Measurements from ENCODE around the gene MAN1C1.

MAN1C1 gene

GRCh38 chr1:25703041-25703440 is 86.5 kb downstream of the MAN1C1 start:
- H3K27ac ChIP-seq (ENCODE audit: low read depth, low read length) = no peak overlapping the region
- no peaks in the 10 kb centered on the region for H3K9me3 ChIP-seq (ENCODE audit: control insufficient read depth, insufficient read depth, low read depth, low read length)
- peaks cover 62% of the 10 kb centered on the region for H3K4me1 ChIP-seq (ENCODE audit: control insufficient read depth, insufficient read depth, low read length)
- H3K9ac ChIP-seq (ENCODE audit: low read length) = no peak overlapping the region
- H3K36me3 ChIP-seq (ENCODE audit: control insufficient read depth, insufficient read depth, low read length) = no peaks in the 10 kb centered on the region
- no peaks in the 10 kb centered on the region for H3K27me3 ChIP-seq (ENCODE audit: control insufficient read depth, insufficient read depth, low read length)
- H3K4me3 ChIP-seq (ENCODE audit: low read depth, low read length) = no peak overlapping the region

GRCh38 chr1:25703671-25704266 is 87.2 kb downstream of the MAN1C1 start:
- H3K9ac ChIP-seq (ENCODE audit: low read length) = no peak overlapping the region
- H3K27ac ChIP-seq (ENCODE audit: low read depth, low read length) = no peak overlapping the region
- H3K9me3 ChIP-seq (ENCODE audit: control insufficient read depth, insufficient read depth, low read depth, low read length) = no peaks in the 10 kb centered on the region
- no peak overlapping the region for H3K4me3 ChIP-seq (ENCODE audit: low read depth, low read length)
- H3K27me3 ChIP-seq (ENCODE audit: control insufficient read depth, insufficient read depth, low read length) = no peaks in the 10 kb centered on the region
- peaks cover 68% of the 10 kb centered on the region for H3K4me1 ChIP-seq (ENCODE audit: control insufficient read depth, insufficient read depth, low read length)
- H3K36me3 ChIP-seq (ENCODE audit: control insufficient read depth, insufficient read depth, low read length) = no peaks in the 10 kb centered on the region

- no peaks in the 10 kb centered on the region for H3K36me3 ChIP-seq (ENCODE audit: control insufficient read depth, insufficient read depth, low read length)
- H3K9ac ChIP-seq (ENCODE audit: low read length) = no peak overlapping the region
- H3K4me1 ChIP-seq (ENCODE audit: control insufficient read depth, insufficient read depth, low read length) = peaks cover 72% of the 10 kb centered on the region
- H3K27ac ChIP-seq (ENCODE audit: low read depth, low read length) = no peak overlapping the region
- no peaks in the 10 kb centered on the region for H3K27me3 ChIP-seq (ENCODE audit: control insufficient read depth, insufficient read depth, low read length)
- H3K9me3 ChIP-seq (ENCODE audit: control insufficient read depth, insufficient read depth, low read depth, low read length) = no peaks in the 10 kb centered on the region
- no peak overlapping the region for H3K4me3 ChIP-seq (ENCODE audit: low read depth, low read length)
These were observed 87.7 kb downstream of the MAN1C1 start for GRCh38 chr1:25704267-25704691.

GRCh38 chr1:25705699-25706098 is 89.1 kb downstream of the MAN1C1 start:
- H3K4me1 ChIP-seq (ENCODE audit: control insufficient read depth, insufficient read depth, low read length) = peaks cover 60% of the 10 kb centered on the region
- no peaks in the 10 kb centered on the region for H3K27me3 ChIP-seq (ENCODE audit: control insufficient read depth, insufficient read depth, low read length)
- no peak overlapping the region for H3K9ac ChIP-seq (ENCODE audit: low read length)
- H3K36me3 ChIP-seq (ENCODE audit: control insufficient read depth, insufficient read depth, low read length) = no peaks in the 10 kb centered on the region
- H3K27ac ChIP-seq (ENCODE audit: low read depth, low read length) = no peak overlapping the region
- H3K9me3 ChIP-seq (ENCODE audit: control insufficient read depth, insufficient read depth, low read depth, low read length) = no peaks in the 10 kb centered on the region
- no peak overlapping the region for H3K4me3 ChIP-seq (ENCODE audit: low read depth, low read length)

- Histone ChIP-seq H3K27me3 (ENCODE audit: control insufficient read depth, insufficient read depth, low read length) (no peaks in the 10 kb centered on the region), H3K4me1 (ENCODE audit: control insufficient read depth, insufficient read depth, low read length) (peaks cover 62% of the 10 kb centered on the region), H3K9ac (ENCODE audit: low read length) (peak overlapping the region; percentile 8), H3K4me3 (ENCODE audit: low read depth, low read length) (no peak overlapping the region), H3K36me3 (ENCODE audit: control insufficient read depth, insufficient read depth, low read length) (no peaks in the 10 kb centered on the region), H3K27ac (ENCODE audit: low read depth, low read length) (peak overlapping the region; percentile 37), H3K9me3 (ENCODE audit: control insufficient read depth, insufficient read depth, low read depth, low read length) (no peaks in the 10 kb centered on the region)
These were observed 89.8 kb downstream of the MAN1C1 start for GRCh38 chr1:25706146-25707089.

GRCh38 chr1:25707280-25708016 is 90.9 kb downstream of the MAN1C1 start:
- peak overlapping the region; percentile 82 for H3K27ac ChIP-seq (ENCODE audit: low read depth, low read length)
- H3K36me3 ChIP-seq (ENCODE audit: control insufficient read depth, insufficient read depth, low read length) = no peaks in the 10 kb centered on the region
- H3K4me3 ChIP-seq (ENCODE audit: low read depth, low read length) = peak overlapping the region; percentile 24; the same call in 1 of the 2 replicates
- no peaks in the 10 kb centered on the region for H3K27me3 ChIP-seq (ENCODE audit: control insufficient read depth, insufficient read depth, low read length)
- H3K9ac ChIP-seq (ENCODE audit: low read length) = peak overlapping the region; percentile 37
- no peaks in the 10 kb centered on the region for H3K9me3 ChIP-seq (ENCODE audit: control insufficient read depth, insufficient read depth, low read depth, low read length)
- peaks cover 61% of the 10 kb centered on the region for H3K4me1 ChIP-seq (ENCODE audit: control insufficient read depth, insufficient read depth, low read length)

- Histone ChIP-seq H3K9me3 (ENCODE audit: control insufficient read depth, insufficient read depth, low read depth, low read length) (no peaks in the 10 kb centered on the region), H3K9ac (ENCODE audit: low read length) (no peak overlapping the region), H3K36me3 (ENCODE audit: control insufficient read depth, insufficient read depth, low read length) (no peaks in the 10 kb centered on the region), H3K4me1 (ENCODE audit: control insufficient read depth, insufficient read depth, low read length) (peaks cover 46% of the 10 kb centered on the region), H3K27me3 (ENCODE audit: control insufficient read depth, insufficient read depth, low read length) (no peaks in the 10 kb centered on the region), H3K27ac (ENCODE audit: low read depth, low read length) (no peak overlapping the region), H3K4me3 (ENCODE audit: low read depth, low read length) (no peak overlapping the region)
These were observed 94.2 kb downstream of the MAN1C1 start for GRCh38 chr1:25710583-25711347.

- H3K9ac ChIP-seq (ENCODE audit: low read length) = no peak overlapping the region
- H3K4me3 ChIP-seq (ENCODE audit: low read depth, low read length) = no peak overlapping the region
These were observed 95.1 kb downstream of the MAN1C1 start for GRCh38 chr1:25711555-25712298.

GRCh38 chr1:25712299-25712970 is 95.8 kb downstream of the MAN1C1 start:
- no peak overlapping the region for H3K4me3 ChIP-seq (ENCODE audit: low read depth, low read length)
- H3K36me3 ChIP-seq (ENCODE audit: control insufficient read depth, insufficient read depth, low read length) = no peaks in the 10 kb centered on the region
- no peak overlapping the region for H3K27ac ChIP-seq (ENCODE audit: low read depth, low read length)
- H3K9ac ChIP-seq (ENCODE audit: low read length) = no peak overlapping the region
- H3K9me3 ChIP-seq (ENCODE audit: control insufficient read depth, insufficient read depth, low read depth, low read length) = no peaks in the 10 kb centered on the region
- H3K4me1 ChIP-seq (ENCODE audit: control insufficient read depth, insufficient read depth, low read length) = peaks cover 31% of the 10 kb centered on the region
- H3K27me3 ChIP-seq (ENCODE audit: control insufficient read depth, insufficient read depth, low read length) = no peaks in the 10 kb centered on the region

More at GRCh38 chr1:25711555-25712298, 95.1 kb downstream of the MAN1C1 start:
- H3K27ac ChIP-seq (ENCODE audit: low read depth, low read length) = no peak overlapping the region
- H3K36me3 ChIP-seq (ENCODE audit: control insufficient read depth, insufficient read depth, low read length) = no peaks in the 10 kb centered on the region
- no peaks in the 10 kb centered on the region for H3K27me3 ChIP-seq (ENCODE audit: control insufficient read depth, insufficient read depth, low read length)
- H3K9me3 ChIP-seq (ENCODE audit: control insufficient read depth, insufficient read depth, low read depth, low read length) = no peaks in the 10 kb centered on the region
- peaks cover 38% of the 10 kb centered on the region for H3K4me1 ChIP-seq (ENCODE audit: control insufficient read depth, insufficient read depth, low read length)
